Body of pancreas (tissue), 4 donors: Measurements from ENCODE around the gene ALPG. TPM values are rescaled to one million over a fixed set of nuclear protein-coding genes. Genes with fewer than 3 reads are reported as not detected.
"Not testable (repeated sequence)": the region's sequence is repeated elsewhere in the genome, so short reads cannot be mapped to it uniquely, and the experiment has no call there.

Source experiments
- ATAC-seq: fragments of 150-250 bp; one replicate; pipeline ENCODE4 v1.9.1; 2016
- DNase-seq, 4 donors: peaks; one replicate each; pipeline ENCODE4 v3.0.0-alpha.2; 2019
- H3K27ac ChIP-seq, 4 donors: fragments of 200-600 bp; sonication (generic); 1 replicate in 3 of 4; 2 replicates in 1 of 4; pipeline versions ENCODE4 v1.5.1 to v1.6.1; 2016 to 2019; ENCODE audit warnings: mild to moderate bottlenecking in 1 of 4, mixed read lengths in 1 of 4, moderate library complexity in 1 of 4
- H3K27me3 ChIP-seq, 2 donors: fragments of 200-600 bp; sonication (generic); one replicate each; pipeline ENCODE4 v1.6.0; 2016; ENCODE audit warnings: mild to moderate bottlenecking in 1 of 2
- H3K36me3 ChIP-seq, 2 donors: fragments of 200-600 bp; sonication (generic); replicated peaks in 1 of 2; 2 replicates each; pipeline ENCODE4 v1.5.1; 2016; ENCODE audit warnings: low read depth in 2 of 2; ENCODE audit not compliant: insufficient read depth in 1 of 2
- H3K4me1 ChIP-seq: fragments of 200-600 bp; sonication (generic); one replicate; pipeline ENCODE4 v1.6.0; 2016
- H3K4me3 ChIP-seq, 2 donors: fragments of 200-600 bp; sonication (generic); 1 replicate in 1 of 2; 2 replicates in 1 of 2; pipeline ENCODE4 v1.5.1; 2016 to 2019
- H3K9me3 ChIP-seq, 3 donors: fragments of 200-600 bp; sonication (generic); 1 replicate in 2 of 3; 2 replicates in 1 of 3; pipeline ENCODE4 v1.5.1; 2016
- CTCF ChIP-seq, 7 experiments: fragments of 450-650 bp in 4 of 7; fragments of 200-600 bp in 3 of 7; sonication (generic) in 3 of 7; IDR thresholded peaks; one replicate each; pipeline ENCODE4 v1.5.1; 2016 to 2019; ENCODE audit warnings: antibody characterized with exemption in 7 of 7
- POLR2A ChIP-seq, 3 donors: fragments of 450-650 bp; IDR thresholded peaks; one replicate each; pipeline ENCODE4 v1.6.1; 2016; ENCODE audit warnings: antibody characterized with exemption in 3 of 3, mild to moderate bottlenecking in 2 of 3
- WGBS, 2 donors: methylation state at CpG; one replicate each; pipeline ENCODE4 v1.1.5; 2017; 5-methylcytosine and 5-hydroxymethylcytosine counted together
- intact Hi-C: fragments of 100-400 bp; cut with DNase I; formaldehyde crosslinking; loops from one replicate; pipeline ENCODE4 v1.15.1; 2023
- total RNA-seq, 2 donors: library from RNA; depleted of rRNA; stranded (reverse); fragments of >200 nt; gene quantifications; one replicate each; pipeline ENCODE4 v1.1.0, GENCODE V29; 2016

ALPG gene
- total RNA-seq, 2 donors from 2014 or later: not detected

DNA sequence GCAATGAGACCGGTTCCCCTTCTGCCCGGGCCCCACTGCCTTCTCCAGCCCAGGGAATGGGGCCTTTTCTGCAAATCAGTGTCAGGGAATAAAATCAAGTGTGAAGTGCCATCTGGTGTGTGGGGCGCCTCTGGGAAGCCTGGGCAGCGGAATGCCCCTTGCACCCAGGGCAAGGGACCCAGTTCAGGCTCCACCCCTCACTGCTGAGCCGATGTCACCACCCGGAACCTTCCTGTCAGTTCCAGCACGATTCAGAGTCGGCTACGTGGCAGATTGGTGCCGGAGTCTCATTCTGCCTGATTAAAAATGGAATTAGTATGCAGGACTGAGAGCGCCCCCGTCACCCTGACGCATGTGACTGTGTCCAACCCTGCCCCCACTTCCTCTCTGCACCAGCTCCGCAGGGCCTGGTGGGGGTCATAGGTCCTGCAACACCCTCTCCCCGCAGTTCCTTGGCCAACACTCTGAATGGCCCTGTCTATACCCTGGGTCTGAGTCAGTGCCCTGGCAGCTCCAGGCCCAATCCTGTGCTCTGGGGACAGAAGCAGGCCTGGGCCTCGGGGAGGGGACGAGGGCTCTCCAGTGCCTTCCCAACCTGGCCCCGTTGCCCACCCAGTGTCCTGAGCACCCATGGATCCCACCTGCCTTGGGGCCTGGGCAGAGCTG is 41.1 kb downstream of the ALPG start:
- H3K27me3 ChIP-seq: no peaks in the 10 kb centered on the region
- no peaks in the 10 kb centered on the region for H3K9me3 ChIP-seq
- no peaks in the 10 kb centered on the region for H3K36me3 ChIP-seq
- peaks cover 4% of the 10 kb centered on the region for H3K4me1 ChIP-seq
- no peak overlapping the region for H3K27ac ChIP-seq
- intact Hi-C loops: loop anchor here (5.0 to 10.0 kb wide), 2 partner anchors 75 to 543 kb away; partner anchors contain the start of gene PRSS56
- DNase-seq: no peak
- ATAC-seq: no peak
- 67 to 85% methylated on average over 7 to 18 of the region's 18 CpGs for WGBS, 2 donors
- TF ChIP-seq POLR2A (IDR thresholded peaks at IDR 0.05) (no peak), CTCF (IDR thresholded peaks at IDR 0.05) (no peak)
- no peak overlapping the region for H3K4me3 ChIP-seq

GRCh38 chr2:232448304-232448690 is 41.7 kb downstream of the ALPG start:
- DNase-seq: no peak
- Histone ChIP-seq H3K27me3 (no peaks in the 10 kb centered on the region), H3K4me1 (peaks cover 4% of the 10 kb centered on the region), H3K27ac (no peak overlapping the region), H3K4me3 (no peak overlapping the region), H3K9me3 (no peaks in the 10 kb centered on the region), H3K36me3 (no peaks in the 10 kb centered on the region)
- ATAC-seq: no peak
- intact Hi-C loops: loop anchor here (5.0 to 10.0 kb wide), 2 partner anchors 74 to 543 kb away; partner anchors contain the start of gene PRSS56
- WGBS, 2 donors: 66 to 73% methylated on average over 7 to 10 of the region's 10 CpGs
- no peak for TF ChIP-seq CTCF (IDR thresholded peaks at IDR 0.05)
- no peak for TF ChIP-seq POLR2A (IDR thresholded peaks at IDR 0.05)

GRCh38 chr2:232449964-232450363 is 43.3 kb downstream of the ALPG start:
- intact Hi-C loops: loop anchor here (5.0 to 10.0 kb wide), 2 partner anchors 72 to 545 kb away; partner anchors contain the start of gene PRSS56
- H3K9me3 ChIP-seq: no peaks in the 10 kb centered on the region
- ATAC-seq (no peak), DNase-seq (no peak)
- no peak for TF ChIP-seq CTCF (IDR thresholded peaks at IDR 0.05)
- TF ChIP-seq POLR2A (IDR thresholded peaks at IDR 0.05): no peak
- no peaks in the 10 kb centered on the region for H3K36me3 ChIP-seq
- WGBS, 2 donors: 66 to 72% methylated on average over 12 of the region's 12 CpGs
- no peak overlapping the region for H3K4me3 ChIP-seq
- H3K27ac ChIP-seq: no peak overlapping the region
- no peaks in the 10 kb centered on the region for H3K4me1 ChIP-seq
- H3K27me3 ChIP-seq: no peaks in the 10 kb centered on the region

- H3K4me3 ChIP-seq, H3K36me3 ChIP-seq, ATAC-seq, H3K4me1 ChIP-seq, H3K27ac ChIP-seq, H3K27me3 ChIP-seq, DNase-seq, intact Hi-C loops, H3K9me3 ChIP-seq: not testable (repeated sequence)
- WGBS, 2 donors: 66 to 79% methylated on average over 3 of the region's 3 CpGs
Observed at GRCh38 chr2:232451645-232452044, 45.0 kb downstream of the ALPG start.

GRCh38 chr2:232454630-232455029 is 48.0 kb downstream of the ALPG start:
- H3K4me1 ChIP-seq: no peaks in the 10 kb centered on the region
- no peaks in the 10 kb centered on the region for H3K36me3 ChIP-seq
- ATAC-seq (no peak), DNase-seq (no peak)
- peaks cover 0 to 5% of the 10 kb centered on the region in 2 donors for H3K27me3 ChIP-seq
- no peaks in the 10 kb centered on the region for H3K9me3 ChIP-seq
- no peak overlapping the region for H3K4me3 ChIP-seq
- TF ChIP-seq POLR2A (IDR thresholded peaks at IDR 0.05) (no peak), CTCF (IDR thresholded peaks at IDR 0.05) (no peak)
- H3K27ac ChIP-seq: no peak overlapping the region
- intact Hi-C loops: no loop called here
- 70 to 74% methylated on average over 9 of the region's 9 CpGs for WGBS, 2 donors
